ENCODE measurements around the gene RAMACL. TPM values are rescaled to one million over a fixed set of nuclear protein-coding genes. Genes with fewer than 3 reads are reported as not detected.
"Not testable (repeated sequence)": the region's sequence is repeated elsewhere in the genome, so short reads cannot be mapped to it uniquely, and the experiment has no call there.

RAMACL gene
- polyA plus RNA-seq, 1 experiment, result 0.26 TPM

DNA sequence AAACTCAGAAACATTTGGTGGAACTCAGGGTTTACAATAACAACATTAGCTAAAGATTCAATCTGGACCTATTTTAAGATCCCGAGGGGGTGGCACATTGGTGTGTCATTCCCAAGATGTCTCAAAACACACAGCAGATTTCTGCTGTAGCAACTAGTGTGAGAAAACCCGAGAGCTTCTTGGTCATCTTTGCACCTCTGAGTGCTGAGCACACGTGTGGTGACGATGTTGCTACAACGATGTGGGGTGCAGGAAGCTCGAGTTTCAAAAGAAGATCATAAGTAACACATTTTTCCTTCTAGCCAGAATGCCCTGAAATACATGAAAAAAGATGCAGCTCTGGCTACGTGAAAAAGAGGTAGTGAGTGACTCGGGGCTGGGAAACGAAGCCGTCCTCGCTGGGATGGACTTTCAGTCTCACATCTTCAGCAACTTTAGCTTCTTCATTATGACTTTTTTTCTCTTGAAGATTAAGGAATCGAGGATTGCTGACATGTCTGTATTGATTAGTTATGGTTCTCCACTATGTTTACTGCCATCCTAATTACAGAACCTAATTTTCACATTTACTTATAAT is 1.5 kb downstream of the RAMACL start:
- H3K27me3 ChIP-seq (ENCODE audit: control insufficient read depth, insufficient read depth, low read length), result no peaks in the 10 kb centered on the region
- peak; percentile 47 for DNase-seq (ENCODE audit: low read depth)
- H3K36me3 ChIP-seq (ENCODE audit: control insufficient read depth, insufficient read depth, low read length), result no peaks in the 10 kb centered on the region
- H3K4me3 ChIP-seq (ENCODE audit: low read depth, low read length), result no peak overlapping the region
- CTCF ChIA-PET, result no interaction called here
- POLR2A ChIA-PET, result interaction anchor here (1.0 kb wide), 1 partner anchor 18 kb away, joined by 3 read pairs; no protein-coding TSS in a partner anchor
- TF ChIP-seq, protein P1, sequence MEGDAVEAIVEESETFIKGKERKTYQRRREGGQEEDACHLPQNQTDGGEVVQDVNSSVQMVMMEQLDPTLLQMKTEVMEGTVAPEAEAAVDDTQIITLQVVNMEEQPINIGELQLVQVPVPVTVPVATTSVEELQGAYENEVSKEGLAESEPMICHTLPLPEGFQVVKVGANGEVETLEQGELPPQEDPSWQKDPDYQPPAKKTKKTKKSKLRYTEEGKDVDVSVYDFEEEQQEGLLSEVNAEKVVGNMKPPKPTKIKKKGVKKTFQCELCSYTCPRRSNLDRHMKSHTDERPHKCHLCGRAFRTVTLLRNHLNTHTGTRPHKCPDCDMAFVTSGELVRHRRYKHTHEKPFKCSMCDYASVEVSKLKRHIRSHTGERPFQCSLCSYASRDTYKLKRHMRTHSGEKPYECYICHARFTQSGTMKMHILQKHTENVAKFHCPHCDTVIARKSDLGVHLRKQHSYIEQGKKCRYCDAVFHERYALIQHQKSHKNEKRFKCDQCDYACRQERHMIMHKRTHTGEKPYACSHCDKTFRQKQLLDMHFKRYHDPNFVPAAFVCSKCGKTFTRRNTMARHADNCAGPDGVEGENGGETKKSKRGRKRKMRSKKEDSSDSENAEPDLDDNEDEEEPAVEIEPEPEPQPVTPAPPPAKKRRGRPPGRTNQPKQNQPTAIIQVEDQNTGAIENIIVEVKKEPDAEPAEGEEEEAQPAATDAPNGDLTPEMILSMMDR (IDR thresholded peaks at IDR 0.05; ENCODE audit: insufficient read depth, low read depth, low read length), result no peak

- TF ChIP-seq, protein P1 (IDR thresholded peaks at IDR 0.05; ENCODE audit: insufficient read depth, low read depth, low read length), result no peak
- ChIA-PET POLR2A (interaction anchor here (1.0 kb wide), 1 partner anchor 17 kb away, joined by 3 read pairs; no protein-coding TSS in a partner anchor), CTCF (interaction anchor here (1.4 kb wide), 1 partner anchor 37 kb away, joined by 4 read pairs; no protein-coding TSS in a partner anchor)
- Histone ChIP-seq H3K36me3 (ENCODE audit: control insufficient read depth, insufficient read depth, low read length) (no peaks in the 10 kb centered on the region), H3K4me3 (ENCODE audit: low read depth, low read length) (no peak overlapping the region), H3K27me3 (ENCODE audit: control insufficient read depth, insufficient read depth, low read length) (no peaks in the 10 kb centered on the region)
- DNase-seq (ENCODE audit: low read depth), result peak; percentile 48
Measured at GRCh38 chr6:166584155-166584554, 2.3 kb downstream of the RAMACL start.

DNA sequence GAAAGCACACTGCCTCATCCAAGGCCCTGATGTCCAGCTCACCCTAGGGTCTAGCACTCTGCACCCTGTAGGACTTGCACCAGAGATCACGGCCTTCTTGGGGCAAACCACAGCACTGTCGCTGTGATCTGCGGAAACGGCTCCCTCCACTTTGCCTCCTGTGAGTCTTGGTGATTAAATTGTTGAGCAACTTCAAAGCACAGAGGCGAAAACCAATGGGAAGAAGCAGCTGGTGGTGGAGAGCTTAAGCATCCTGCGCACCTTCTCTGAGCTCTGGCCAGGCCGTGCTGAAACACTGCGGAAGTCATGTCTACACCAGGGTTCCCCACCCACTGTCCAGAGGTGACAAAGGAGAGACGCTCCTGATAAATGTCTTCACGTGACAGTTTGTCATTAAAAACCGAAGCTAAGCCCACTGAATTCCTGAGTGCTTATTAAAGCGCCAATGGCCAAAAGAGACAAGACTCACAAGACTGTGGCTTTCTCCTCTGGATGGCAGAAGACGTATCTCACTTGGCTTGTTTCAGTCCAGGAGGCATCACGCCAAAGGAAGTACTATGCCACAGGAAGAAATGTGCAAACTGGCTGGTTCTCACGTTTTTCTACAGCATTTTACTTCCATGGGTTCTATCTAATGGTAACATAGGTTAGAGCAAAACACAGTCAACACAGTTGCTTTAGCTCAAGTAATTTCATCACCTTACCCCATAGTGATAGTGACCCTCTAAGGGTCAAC is 3.1 kb downstream of the RAMACL start:
- H3K4me3 ChIP-seq (ENCODE audit: low read depth, low read length), result no peak overlapping the region
- ChIA-PET CTCF (interaction anchor here (1.4 to 1.6 kb wide), 2 partner anchors 14 to 37 kb away, joined by 4 to 5 read pairs; no protein-coding TSS in a partner anchor), POLR2A (interaction anchor here (1.2 kb wide), 1 partner anchor 44 kb away, joined by 3 read pairs; no protein-coding TSS in a partner anchor)
- no peaks in the 10 kb centered on the region for H3K27me3 ChIP-seq (ENCODE audit: control insufficient read depth, insufficient read depth, low read length)
- no peaks in the 10 kb centered on the region; the same call in 1 of the 2 replicates for H3K36me3 ChIP-seq (ENCODE audit: control insufficient read depth, insufficient read depth, low read length)
- DNase-seq (ENCODE audit: low read depth), result no peak
- TF ChIP-seq, protein P1 (IDR thresholded peaks at IDR 0.05; ENCODE audit: insufficient read depth, low read depth, low read length), result no peak

DNA sequence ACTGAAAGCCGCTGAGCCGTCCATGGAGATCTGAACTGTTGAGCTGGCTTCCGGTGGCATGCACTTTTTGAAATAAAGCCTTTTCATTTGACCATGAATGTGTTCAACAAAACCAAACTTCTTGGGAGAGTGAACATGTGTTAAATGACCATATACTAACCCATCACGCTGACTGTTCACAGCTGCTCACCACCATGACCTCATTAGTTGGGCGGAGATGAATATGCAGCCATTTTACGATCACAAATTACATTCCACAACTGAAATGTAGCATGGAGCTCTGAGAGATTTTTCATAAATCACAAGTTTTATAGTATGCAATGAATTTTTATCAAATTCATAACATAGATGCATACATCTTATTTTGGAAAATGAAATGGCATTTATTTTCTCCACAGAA is 4.2 kb downstream of the RAMACL start:
- POLR2A ChIA-PET, result interaction anchor here (0.7 to 1.2 kb wide), 2 partner anchors 17 to 45 kb away, joined by 3 read pairs; no protein-coding TSS in a partner anchor
- Histone ChIP-seq H3K36me3 (ENCODE audit: control insufficient read depth, insufficient read depth, low read length) (no peaks in the 10 kb centered on the region; the same call in 1 of the 2 replicates), H3K4me3 (ENCODE audit: low read depth, low read length) (no peak overlapping the region), H3K27me3 (ENCODE audit: control insufficient read depth, insufficient read depth, low read length) (no peaks in the 10 kb centered on the region)
- no peak for DNase-seq (ENCODE audit: low read depth)
- TF ChIP-seq, protein P1 (IDR thresholded peaks at IDR 0.05; ENCODE audit: insufficient read depth, low read depth, low read length), result no peak
- CTCF ChIA-PET, result interaction anchor here (1.6 kb wide), 1 partner anchor 15 kb away, joined by 5 read pairs; no protein-coding TSS in a partner anchor

GRCh38 chr6:166581801-166582200 is 4.7 kb downstream of the RAMACL start:
- H3K4me3 ChIP-seq (ENCODE audit: low read depth, low read length); H3K36me3 ChIP-seq (ENCODE audit: control insufficient read depth, insufficient read depth, low read length); DNase-seq (ENCODE audit: low read depth); H3K27me3 ChIP-seq (ENCODE audit: control insufficient read depth, insufficient read depth, low read length); CTCF ChIA-PET: not testable (repeated sequence)
- POLR2A ChIA-PET, result interaction anchor here (0.7 kb wide), 1 partner anchor 18 kb away, joined by 3 read pairs; no protein-coding TSS in a partner anchor

Data from BJ (cell line).